ENCODE measurements around the gene TMEM187. TPM values are rescaled to one million over a fixed set of nuclear protein-coding genes. Genes with fewer than 3 reads are reported as not detected.

The TMEM187 gene, protein sequence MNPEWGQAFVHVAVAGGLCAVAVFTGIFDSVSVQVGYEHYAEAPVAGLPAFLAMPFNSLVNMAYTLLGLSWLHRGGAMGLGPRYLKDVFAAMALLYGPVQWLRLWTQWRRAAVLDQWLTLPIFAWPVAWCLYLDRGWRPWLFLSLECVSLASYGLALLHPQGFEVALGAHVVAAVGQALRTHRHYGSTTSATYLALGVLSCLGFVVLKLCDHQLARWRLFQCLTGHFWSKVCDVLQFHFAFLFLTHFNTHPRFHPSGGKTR
- 11.1 and 12.6 TPM in 2 replicates for total RNA-seq

DNA sequence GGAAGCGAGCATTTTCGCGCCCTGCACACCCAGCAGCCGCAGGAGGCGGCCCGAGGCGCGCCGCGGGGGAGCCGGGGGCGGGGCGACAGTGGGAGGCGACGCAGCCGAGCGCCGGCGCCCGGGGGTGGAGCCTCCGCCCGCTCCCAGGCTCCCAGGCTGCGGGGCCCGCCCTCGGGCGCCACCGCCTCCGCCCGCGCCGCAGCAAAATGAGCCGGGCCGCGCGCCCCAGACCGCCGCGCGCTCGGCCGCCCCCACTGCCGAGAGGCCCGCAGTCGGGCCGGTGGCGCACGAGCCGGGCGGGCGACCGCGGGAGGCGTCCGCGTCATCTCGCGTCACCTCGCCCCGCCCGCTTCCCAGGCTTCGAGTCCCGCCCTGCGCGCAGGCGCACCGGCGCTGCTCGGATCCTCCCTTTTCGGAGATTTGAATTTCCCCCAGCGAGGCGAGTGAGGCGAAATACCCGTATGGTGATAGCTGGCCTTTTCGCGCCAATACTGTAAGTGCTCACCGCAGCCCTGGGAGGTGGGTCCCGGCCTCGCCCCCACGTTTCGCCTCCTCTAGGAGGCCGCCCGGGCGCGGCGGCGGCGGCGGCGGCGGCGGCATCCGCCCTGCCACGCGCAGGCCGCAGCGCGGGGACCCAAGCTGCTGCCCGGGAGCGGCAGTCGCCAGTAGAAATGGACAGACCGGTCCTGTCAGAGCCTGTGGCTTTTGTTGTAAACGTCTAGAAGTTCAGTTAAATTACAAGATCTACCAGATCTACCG, at the start of gene TMEM187:
Gene TMEM187 (plus strand): TSS at position 387 of the 759 bp plus-strand sequence. CDS start 9,309 bp downstream, outside the sequence.

DNA sequence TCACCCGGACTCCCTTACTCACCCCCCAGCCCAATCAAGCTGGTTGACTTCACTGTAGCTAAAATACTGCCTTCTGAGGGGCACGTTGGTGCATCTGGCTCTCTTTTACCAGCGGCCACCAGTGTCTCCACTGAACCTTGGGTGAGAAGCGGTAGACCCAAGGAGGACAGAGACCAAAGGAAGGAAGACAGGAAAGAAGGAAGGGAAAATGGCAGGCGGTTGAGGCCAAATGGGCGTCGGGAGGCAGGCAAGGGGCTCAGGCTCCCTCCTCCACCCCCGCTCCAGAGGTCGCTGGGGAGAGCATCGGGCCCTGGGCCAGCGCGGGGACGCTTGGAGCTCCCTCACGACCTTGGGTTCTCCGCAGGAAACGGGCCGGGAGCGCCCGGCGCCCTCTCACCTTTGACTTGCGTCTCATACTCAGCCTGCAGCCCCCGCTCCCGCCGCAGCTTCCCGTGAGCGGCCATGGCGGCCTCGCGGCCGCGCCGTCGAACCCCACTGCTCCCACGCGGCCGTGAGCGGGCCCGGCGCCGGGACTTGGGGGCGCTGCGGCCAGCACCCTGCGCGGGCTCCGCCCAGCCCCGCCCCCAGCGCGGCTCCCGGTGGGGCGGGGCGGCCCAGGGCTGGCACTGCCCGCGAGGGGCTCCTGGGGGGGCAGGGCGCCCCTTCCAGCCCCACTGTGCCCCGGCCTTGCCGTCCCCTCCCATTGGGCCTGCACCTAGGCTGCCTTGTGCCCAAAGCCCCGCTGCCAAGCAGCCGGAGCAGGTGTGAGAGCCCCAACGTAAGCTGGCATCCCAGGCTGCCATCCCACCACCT, 46.6 kb upstream of the TMEM187 start, which contains the start of gene ARHGAP4:
Gene ARHGAP4 (minus strand): TSS at position 526 of the 813 bp plus-strand sequence. CDS start 62 bp downstream, at position 464.

DNA sequence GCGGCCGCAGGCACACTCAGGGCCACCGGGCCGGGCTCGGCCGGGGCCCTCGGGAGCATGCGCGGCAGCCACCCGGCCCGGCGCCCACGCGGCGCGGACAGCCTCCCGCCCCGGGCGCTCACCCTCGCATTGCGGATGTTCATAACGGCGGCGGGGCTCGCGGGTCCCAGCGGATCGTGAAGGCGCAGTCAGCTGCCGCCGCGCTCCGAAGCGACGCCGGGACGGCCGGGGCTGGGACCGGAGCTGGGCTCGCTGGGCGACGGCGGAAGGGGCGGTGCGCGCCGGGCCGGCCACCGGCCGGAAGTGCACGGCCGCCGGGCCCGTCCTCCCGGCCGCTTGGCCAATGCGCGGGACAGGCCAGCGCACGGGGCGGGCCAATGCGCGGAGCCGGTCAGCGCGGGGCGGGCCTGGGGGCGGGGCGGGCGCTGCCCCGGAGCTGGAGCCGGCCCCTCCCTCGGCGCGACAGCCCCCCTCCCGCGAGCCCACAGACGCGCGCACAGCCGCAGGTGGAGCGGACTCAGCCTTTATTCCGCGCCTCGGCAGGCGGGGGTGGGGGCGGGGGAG, 37.7 kb upstream of the TMEM187 start, which contains the start of gene NAA10:
Gene NAA10 (minus strand): TSS at position 276 of the 564 bp plus-strand sequence. CDS start 133 bp downstream, at position 143.

DNA sequence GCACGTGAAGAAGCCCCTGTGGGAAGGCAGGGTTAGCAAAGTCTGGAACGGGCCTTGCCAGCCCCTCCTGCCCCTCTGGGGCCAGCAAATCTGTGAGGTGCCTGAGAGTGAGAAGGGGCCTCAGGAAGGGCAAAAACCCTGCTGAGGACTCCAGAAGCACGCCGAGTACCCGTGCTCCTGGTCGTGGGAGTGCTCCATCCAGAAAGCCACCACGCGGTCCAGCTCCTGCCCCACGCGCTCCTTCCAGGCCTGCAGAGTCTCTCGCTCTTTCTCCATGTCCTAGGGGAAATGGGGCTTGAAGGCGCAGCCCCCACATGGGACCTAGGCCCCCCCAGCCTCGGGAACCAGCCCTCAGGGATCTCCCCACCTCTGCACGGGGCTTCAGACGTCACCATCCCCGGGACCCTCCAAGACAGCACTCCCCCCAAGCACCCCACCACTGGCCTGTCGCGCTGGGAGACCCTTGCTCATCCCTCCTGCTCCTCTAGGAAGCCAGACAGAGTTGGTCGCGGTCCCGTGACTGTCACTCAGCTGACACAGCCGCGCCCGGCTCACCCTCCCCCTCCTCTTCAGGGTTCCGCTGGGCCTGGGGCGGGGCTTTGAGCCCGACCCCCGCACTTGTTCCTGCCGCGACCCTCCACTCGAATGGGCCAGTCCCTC, 28.3 kb upstream of the TMEM187 start, which contains the start of gene RENBP:
Gene RENBP (minus strand): TSS at position 504 of the 660 bp plus-strand sequence. CDS start 33 bp downstream, at position 471.

DNA sequence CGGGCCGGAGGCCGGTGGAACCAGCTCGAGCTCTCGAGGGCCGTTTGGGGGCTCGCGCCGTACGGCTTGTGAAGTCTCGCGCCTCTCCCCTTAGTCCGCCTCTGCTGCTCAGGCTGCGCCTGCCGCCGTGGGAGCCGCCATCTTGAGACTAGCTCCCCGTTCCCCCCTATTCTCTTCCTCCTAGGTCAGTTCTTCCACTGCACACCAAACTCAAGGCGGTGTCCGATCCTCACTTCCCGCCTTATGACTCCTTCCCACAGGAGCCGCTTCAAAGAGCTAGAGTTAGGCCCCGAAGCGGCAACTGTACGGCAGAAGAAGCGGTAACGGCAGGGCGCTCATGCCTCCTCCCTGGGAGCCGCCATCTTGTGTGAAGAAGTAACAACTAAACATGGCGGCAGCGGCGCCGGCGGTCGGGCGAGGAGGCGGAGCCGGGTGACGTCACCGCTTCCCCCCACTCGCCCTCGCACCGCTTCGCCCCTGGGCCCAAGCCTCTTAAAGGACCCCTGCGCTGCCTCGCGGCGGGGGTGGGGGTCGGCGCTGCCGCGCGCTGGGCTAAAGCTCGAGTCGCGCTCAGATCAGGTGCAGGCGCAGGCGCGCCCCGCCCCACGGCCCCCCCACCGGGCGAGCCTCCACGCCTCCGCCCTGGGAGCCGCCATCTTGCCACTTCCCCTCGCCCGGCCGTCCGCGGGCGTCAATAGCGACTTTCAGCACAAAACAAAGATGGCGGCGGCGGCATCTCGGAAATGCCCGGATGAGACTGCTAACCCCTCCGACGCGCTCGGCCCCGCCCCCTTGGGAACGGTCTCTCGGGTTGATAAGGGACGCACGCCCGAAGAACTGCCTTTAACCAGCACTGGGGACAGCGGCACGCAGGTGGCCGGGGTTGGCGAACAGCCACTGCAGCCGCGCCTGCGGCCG, 845 bp upstream of the TMEM187 start, which contains the start of gene HCFC1:
Gene HCFC1 (minus strand): TSS at position 369 of the 918 bp plus-strand sequence. CDS start 978 bp downstream, outside the sequence.

DNA sequence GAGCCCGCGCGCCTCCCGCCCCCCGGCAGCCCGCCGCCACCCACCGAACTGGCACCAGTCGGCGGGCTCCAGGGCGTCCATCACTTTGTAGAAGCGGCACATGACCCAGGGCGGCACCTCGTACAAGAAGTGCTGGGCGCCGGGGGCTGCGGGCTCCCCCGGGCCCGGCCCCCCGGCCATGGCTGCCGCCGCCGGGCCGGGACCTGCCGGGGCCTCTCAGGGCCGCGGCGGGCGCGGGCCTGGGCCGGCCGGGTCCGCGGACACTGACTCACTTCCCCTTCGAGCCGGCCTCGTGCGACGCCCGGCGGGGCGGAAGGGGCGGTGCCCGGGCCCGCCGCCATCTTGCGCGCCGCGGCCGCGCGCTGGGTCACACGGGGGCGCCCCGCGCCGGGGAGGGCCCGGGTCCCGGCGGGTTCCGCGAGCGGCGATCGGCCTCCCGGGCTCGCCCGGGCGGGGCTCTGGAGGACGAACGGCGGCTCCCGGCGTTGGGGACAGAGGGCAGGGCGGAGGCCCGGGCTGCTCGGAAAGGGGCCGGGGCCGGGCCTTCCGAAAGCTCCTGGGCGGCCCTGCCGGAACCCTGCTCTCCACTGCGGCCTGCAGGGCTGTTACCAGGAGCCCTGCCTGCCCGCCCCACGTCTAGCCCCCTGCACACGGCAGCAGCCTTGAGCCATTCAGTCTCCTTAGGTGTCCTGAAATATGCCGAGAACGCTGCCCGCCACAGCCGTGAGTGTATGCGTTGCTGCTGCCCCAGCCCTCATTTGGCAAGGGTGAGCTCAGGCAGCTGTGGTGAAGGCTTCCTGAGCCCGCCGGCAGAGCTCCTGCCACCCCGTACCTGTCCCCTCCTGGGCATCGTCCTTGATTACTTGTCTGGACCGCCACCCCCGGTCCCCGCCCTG, 47.3 kb downstream of the TMEM187 start, which contains the start of gene IRAK1:
Gene IRAK1 (minus strand): TSS at position 270 of the 896 bp plus-strand sequence. CDS start 90 bp downstream, at position 180.

Other genes with a start within 250 kb of the TMEM187 start
- 116 and 122 TPM in 2 replicates for gene BCAP31, start 248.4 kb upstream of the TMEM187 start, total RNA-seq
- gene ABCD1, start 247.9 kb upstream of the TMEM187 start, total RNA-seq, result 11.7 and 11.8 TPM in 2 replicates
- 0.94 and 2.4 TPM in 2 replicates for gene PLXNB3, start 208.5 kb upstream of the TMEM187 start, total RNA-seq
- gene SRPK3, start 191.7 kb upstream of the TMEM187 start, total RNA-seq, result 0.12 TPM in 1 of 2 replicates, not detected in the other
- gene IDH3G, start 178.4 kb upstream of the TMEM187 start, total RNA-seq, result 82.2 and 117 TPM in 2 replicates
- 281 and 408 TPM in 2 replicates for gene SSR4, start 178.1 kb upstream of the TMEM187 start, total RNA-seq
- 0.69 and 1.3 TPM in 2 replicates for gene PDZD4, start 142.2 kb upstream of the TMEM187 start, total RNA-seq
- 0.05 TPM in 1 of 2 replicates, not detected in the other for gene L1CAM, start 86.6 kb upstream of the TMEM187 start, total RNA-seq
- not detected in 2 replicates for gene AVPR2, start 68.1 kb upstream of the TMEM187 start, total RNA-seq
- 0.31 and 3.9 TPM in 2 replicates for gene ARHGAP4, start 46.5 kb upstream of the TMEM187 start, total RNA-seq
- gene NAA10, start 37.7 kb upstream of the TMEM187 start, total RNA-seq, result 46.2 and 49.9 TPM in 2 replicates
- gene RENBP, start 28.1 kb upstream of the TMEM187 start, total RNA-seq, result 1.1 and 1.2 TPM in 2 replicates
- gene HCFC1, start 936 bp upstream of the TMEM187 start, total RNA-seq, result 34.6 and 36.1 TPM in 2 replicates
- 48.9 and 56.3 TPM in 2 replicates for gene IRAK1, start 47.1 kb downstream of the TMEM187 start, total RNA-seq
- gene MECP2, start 125.0 kb downstream of the TMEM187 start, total RNA-seq, result 31.1 and 33.2 TPM in 2 replicates
- not detected in 2 replicates for gene OPN1LW, start 171.5 kb downstream of the TMEM187 start, total RNA-seq
- gene OPN1MW, start 209.8 kb downstream of the TMEM187 start, total RNA-seq, result not detected in 2 replicates
- not detected in 2 replicates for gene OPN1MW2, start 247.0 kb downstream of the TMEM187 start, total RNA-seq